G401.6 (cell line): ENCODE results near the gene SPRY1.

Experiments used
- FAIRE-seq: peaks from 2 replicates; lab custom pipeline; 2012; peaks lifted over from hg19 to GRCh38; lab: Jason Lieb, UNC

Gene SPRY1

DNA sequence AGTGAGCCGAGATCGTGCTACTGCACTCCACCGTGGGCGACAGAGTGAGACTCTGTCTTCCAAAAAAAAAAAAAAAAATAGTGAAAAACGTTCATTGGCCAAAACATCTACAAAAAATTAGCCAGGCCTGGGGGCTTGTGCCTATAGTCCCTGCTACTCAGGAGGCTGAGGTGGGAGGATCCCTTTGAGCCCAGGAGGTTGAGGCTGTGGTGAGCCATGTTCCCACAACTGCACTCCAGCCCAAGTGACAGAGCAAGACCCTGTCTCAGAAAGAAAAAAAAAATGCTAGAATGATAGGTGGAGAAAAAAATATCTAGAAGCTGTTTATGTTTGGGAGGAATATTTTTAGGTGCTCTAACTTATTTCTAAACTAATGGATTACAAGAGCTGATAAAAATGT, 14.9 kb downstream of the SPRY1 start:
- no peak for FAIRE-seq

DNA sequence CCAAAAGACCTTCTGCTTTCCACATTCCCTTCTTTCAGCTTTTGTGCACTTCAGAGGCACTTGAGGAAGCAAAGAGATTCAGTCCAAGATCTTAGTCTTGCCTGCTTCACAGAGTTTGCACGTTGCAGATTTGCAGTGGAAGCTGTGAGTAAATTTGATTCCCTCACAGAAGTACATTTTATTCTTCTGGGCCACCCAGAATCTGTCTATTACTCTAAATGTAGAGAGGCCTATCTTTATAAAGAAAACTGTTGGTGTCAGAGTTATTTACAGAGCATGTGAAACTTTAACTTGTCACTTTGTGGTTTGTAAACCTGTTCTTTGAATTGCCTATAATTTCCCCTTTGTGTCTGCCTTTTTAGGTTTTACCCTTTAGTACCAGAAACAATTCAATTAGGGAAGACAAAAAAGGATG, 15.5 kb downstream of the SPRY1 start:
- FAIRE-seq: no peak

DNA sequence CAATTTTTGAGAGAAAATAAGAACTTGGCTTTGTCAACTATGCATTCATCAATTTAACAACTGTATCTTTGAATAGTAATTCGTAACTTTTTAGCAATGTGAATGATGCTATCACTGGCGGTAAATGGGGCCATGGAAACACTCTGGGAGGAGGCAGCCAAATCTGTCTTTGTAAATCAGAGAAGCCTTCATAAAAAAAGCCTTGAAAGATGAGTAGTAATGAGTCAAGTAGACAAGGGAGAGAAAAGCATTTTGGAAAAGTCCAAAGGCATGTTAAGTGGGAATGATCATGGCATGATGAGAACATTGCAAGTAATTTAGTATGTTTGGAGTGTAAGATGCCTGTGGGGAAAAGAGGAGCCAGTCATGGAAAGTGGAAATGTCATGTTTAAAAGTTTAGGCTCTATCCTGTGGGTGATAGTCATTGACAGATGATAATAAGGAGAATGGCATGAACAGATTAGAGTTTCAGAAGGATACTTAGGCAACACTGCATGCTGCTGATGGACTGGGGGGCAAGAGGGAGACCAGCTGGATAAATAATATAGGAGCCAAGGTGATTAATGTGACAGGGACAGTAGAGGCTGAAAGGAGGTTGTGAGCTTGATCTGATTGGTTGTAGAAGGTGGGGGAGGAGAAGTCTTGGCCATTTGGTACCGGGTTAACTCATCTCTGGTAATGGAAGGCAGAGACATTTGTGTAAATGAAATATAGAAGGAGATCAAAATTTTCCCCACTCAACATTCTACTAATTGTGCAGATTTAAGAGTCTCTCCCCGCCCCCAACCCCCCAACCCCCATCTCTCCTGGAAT, 16.3 kb downstream of the SPRY1 start:
- FAIRE-seq: peak; percentile 8

DNA sequence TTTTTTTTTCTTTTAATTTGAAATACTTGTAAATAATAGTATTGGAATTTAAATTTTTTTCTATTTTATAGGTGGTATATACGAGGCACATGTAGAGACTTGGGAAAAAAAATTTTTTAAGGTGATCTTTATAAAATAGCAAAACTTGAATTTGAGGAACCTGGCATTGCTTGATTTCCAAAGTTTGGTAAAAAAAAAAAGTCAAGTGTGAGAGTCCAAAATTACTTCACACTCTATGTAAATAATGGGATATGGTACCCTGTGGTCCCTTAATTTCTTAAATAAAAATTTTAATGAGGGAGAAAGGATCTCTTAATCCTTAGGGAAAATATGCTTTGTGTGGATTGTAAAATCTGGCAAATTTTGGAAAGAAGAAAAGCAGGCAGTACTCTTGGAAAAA, 19.0 kb downstream of the SPRY1 start:
- no peak for FAIRE-seq

DNA sequence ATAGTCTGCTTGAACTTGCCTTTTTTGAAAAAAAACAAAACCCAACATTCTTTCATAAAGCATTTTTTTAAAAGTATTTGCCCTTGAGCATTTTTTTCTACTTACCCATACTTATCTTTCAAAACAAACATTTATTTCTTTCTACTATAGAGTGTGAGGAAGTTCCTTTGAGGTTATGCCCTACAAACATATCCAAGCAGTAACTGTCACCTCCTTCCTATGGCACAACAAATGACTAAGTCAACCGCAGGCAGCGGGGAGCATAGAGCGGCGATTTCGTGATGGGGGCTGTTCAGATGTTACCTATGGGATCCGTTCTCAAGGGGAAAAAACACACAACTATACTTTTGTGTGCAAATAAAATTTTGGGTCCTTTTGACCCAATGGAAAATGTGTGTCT, 19.4 kb downstream of the SPRY1 start:
- FAIRE-seq: no peak

DNA sequence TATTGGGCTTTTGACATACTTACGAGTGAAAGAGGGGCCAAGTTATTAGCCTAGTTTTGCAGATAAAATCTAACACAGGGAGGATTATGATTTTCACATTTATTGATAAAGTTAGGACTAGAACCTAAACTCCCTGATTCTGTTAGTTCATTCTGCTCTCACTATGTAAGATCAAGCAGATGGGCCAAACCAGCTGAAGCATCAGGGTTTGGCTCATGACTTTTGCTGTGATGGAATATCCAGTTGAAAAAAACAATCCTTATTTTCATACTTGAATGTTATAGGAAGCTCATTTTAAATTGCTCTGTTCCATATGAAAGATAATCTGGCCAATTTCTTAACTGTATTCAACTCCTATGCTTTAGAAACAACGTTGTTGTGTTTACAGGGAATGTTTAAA, 21.2 kb downstream of the SPRY1 start:
- no peak for FAIRE-seq

DNA sequence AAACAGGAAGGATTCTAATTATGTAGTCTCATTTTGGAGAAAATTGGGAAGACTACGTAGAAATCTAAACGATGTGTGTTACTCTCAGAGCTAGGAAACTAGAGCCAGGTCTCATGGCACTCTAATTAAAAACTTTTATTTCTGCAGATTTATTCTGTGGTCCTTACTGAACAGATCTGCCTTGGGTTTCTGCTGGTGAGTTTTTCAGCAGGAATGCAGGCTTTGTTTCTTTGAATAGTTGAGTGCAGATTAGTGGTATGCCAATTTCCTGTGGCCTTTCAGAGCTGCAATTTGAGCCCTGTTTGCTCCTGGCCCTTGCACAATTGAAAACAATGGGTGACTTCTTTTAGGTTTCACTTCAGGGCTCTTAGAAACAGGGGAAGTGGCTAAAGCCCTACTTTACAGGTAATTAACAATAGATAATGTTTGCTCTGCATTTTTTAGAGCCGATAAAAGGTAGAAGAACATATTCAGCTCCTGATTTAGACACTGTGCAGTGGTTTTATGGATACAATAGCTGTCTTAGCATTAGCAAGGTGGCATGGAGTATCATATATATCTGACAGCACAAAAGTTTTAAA, 21.8 kb downstream of the SPRY1 start:
- FAIRE-seq: peak; percentile 100

DNA sequence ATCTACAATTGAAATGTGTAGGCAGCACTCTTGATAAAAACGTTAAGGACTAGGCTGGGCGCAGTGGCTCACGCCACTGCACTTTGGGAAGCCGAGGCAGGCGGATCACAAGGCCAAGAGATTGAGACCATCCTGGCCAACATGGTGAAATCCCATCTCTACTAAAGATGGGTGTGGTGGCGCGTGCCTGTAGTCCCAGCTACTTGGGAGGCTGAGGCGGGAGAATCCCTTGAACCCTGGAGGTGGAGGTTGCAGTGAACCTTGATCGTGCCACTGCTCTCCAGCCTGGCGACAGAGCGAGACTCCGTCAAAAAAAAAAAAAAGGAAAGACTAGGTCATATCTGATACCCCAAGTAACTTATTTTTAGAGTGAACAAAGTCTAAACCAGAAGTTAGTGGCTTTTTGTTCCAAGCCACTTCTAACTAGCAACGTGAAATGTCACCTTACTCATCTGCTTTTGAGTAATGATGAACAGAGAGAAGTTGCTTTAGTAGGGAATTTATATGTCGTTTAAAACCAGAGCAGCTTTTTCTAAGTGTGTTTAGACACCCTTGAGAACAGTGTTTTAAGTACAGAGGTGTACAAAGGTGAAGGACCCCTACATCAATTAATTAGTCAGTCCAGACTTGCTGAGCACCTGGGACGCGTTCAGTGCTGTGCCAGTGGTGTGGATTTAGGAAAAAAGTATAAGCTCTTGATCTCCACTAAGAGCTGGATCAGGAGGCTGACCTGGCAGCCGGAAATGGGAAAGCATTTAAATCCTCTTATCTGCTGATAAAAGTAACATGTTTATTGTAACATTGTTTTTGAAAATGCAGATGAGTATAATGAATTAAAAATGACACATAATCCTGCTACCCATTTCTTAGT, 23.5 kb downstream of the SPRY1 start:
- FAIRE-seq: no peak

DNA sequence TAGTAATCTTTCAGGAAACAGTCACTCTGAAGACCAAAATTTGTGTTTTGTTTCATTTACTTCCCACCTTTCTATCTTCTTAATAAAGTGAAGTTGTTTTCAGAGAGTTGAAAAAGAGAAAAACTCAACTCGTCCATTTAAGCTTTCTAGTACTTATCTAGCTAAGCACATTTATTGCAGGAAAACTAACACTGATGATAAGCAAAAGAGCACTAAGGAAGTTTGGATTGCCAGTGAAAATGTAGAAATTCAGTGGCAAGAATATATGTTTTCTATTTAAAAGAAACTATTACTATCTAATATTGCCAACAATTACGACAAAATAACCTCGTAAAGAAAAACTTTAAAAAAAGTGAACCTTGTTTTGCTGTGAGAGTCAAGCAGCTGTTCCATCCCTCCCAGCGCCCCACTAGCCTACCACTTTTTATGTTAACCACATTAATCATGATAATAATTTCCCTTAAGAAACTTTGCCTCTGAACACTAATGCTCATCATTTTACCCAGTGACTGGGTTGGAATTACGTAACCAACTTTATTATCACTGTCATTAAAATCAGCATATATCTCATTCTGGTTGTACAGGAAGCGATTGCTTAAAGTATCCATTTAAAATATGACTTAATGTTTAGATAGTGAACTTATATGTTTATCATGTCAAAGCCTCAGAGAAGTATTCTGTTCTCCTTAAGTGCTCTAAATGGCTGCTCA, 24.8 kb downstream of the SPRY1 start:
- peak; percentile 46 for FAIRE-seq

DNA sequence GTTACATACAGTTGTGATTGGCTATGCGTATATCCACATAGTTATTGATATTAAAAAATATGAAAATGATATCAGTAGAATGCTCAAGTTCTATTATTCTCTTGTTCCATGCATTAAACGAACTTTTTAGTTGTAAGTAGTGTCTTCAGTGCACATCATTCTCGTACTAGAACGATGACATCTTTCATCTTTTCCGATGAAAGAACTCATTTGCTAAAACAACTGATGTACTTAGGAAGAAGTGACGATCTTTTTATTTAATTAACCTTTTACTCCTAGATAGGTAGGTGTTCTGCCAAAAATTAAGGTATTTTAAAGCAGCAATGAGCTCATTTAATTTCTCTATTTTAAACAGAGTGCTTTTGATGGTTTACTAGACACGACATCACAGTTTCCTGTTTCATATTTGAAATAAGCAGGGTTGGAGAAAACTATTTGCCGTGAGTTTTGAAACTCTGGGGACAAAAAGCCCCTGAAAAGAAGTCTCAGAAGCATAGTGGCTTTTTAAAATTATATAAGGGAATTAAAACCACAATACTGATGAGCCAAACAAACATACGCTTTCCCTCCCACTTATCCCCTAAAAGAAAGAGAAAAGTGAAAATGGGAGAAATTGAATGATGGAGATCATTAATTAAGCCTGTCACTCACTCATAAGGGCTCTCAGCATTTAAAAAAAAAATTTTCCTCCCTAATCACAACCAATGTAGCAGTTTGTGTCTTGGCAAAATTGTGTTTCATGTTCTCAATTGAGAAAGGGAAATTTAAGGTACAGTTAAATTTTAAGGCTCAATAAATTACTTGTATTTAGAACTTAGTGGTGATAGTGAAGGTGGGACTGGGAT, 25.6 kb downstream of the SPRY1 start:
- peak; percentile 65 for FAIRE-seq

DNA sequence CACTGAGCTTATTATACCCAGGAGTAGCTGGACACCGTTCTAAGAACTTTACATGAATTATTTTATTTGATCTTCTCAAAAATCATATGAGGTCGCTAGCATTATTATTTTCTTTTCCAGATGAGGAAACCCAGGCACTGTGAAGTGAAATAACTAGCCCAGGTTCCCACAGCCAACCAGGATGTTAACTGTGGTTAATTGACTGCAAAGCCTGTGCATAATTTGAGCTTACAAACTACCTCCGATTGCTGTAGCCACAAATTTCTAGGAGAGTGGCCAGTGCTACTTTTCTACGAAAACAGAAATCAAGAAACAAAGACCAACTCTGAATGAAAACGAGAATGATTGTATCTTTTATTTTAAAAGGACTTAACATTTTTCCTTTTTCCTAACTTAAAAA, 27.2 kb downstream of the SPRY1 start:
- FAIRE-seq: no peak

DNA sequence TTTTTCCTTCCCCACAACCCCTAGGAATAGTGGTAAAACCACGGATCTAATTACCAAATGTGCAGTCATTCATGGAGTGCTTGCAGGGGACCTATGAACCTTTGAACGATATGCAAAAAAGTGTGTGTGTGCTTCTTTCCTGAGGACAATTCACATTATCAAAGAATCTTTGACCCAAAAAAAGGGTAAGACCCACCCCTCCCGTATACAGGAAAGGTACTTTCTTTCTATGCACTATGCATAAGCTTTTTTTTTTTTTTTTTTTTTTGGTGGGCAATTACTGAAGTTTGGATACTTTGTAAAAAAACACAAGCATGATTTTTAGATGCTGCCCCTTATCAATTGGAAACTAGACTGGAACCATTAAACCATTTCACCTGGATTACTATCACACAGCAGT, 31.4 kb downstream of the SPRY1 start:
- no peak for FAIRE-seq

DNA sequence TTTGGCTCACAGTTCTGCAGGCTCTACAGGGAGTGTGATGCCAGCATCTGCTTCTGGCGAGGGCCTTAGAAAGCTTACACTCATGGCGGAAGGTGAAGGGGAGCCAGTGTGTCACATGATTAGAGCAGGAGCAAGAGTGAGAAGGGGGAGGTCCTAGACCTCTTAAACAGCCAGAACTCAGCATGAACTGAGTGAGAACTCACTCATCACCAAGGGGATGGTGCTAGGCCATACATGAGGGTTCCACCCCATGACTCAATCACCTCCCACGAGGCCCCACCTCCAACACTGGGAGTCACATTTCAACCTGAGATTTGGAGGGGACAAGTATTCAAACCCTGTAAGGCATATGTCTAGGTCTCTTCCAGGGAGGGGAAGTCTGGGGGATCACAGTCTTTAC, 33.4 kb downstream of the SPRY1 start:
- FAIRE-seq: no peak

DNA sequence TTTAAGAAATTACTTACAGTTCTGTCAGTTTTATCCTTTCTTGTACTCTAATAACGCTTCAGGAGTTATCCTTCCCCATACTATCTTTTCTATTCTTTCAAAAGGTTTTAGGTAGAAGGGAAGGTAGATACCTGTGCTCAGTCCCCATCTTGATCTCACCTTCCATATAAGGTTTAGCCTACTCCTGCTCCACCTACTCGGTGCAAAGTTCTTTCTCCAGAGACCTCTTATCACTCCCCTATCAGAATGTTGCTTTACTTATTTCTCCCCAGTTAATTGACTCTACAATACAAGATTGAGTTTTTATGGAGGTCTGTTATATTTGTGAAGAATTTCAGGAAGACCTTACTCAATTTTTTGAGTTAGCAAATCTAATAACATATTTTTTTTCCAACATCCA, 33.9 kb downstream of the SPRY1 start:
- no peak for FAIRE-seq

DNA sequence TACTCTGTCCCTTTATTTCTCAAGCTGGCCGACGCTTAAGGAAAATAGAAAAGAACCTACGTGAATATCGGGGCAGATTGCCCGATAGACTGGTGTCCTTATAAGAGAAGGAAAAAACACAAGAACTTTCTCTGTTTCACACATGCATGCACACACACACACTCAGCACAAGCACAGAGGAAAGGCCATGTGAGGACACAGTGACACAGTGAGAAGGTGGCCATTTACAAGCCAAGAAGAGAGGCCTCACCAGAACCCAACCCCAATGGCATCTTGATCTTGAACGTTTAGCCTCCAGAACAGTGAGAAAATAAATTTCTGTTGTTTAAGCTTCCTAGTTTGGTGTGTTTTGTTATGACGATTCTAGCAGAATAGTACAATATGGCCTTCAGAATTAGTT, 37.0 kb downstream of the SPRY1 start:
- FAIRE-seq: no peak

DNA sequence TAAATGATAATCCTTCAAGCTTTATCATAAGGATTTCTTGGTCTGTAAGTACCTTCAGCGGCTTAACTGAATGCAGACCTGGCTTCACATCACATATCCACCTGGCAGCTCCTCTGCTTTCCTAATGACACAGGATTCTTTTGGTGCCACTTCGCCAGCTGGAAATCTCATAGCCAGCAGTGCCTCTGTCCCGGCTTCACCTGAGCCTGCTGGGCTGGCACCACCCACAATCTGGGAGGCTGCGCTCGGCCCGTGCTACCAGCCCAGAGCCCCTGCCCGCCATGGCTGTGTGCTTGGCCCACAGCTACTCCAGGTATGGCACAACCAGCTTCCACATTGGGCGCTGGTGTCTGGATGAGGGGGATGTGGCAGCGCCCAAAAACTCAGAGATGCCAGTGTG, 37.4 kb downstream of the SPRY1 start:
- no peak for FAIRE-seq

DNA sequence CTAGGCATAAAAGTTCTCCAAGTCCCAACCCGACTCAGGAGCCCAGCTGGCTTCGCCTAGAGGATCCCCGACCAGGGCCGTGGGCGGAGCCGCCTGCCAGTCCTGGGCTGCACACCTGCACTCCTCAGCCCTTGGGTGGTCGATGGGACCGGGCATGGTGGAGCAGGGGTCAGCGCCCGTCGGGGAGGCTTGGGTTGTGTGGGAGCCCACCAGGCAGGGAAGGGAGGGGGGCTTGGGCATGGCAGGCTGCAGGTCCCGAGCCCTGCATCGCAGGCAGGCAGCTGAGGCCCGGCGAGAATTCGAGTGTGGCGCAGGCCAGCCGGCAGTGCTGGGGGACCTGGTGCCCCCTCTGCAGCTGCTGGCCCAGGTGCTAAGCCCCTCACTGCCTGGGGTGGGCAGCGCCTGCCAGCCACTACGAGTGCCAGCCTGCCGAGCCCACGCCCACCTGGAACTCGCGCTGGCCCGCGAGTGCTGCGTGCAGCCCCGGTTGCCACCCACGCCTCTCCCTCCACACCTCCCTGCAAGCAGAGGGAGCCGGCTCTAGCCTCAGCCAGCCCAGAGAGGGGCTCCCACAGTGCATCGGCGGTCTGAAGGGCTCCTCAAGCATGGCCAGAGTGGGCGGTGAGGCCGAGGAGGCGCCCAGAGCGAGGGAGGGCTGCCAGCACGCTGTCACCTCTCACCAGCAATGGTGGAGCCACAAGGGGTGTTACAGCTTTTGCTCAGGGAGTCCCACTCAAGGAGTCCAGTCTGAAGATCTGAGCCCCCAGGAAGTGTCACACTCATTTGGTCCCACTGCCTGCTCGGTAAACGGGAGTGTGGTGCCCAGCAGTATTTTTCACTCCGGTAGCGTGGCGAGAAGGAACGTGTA, 38.9 kb downstream of the SPRY1 start:
- FAIRE-seq: no peak

DNA sequence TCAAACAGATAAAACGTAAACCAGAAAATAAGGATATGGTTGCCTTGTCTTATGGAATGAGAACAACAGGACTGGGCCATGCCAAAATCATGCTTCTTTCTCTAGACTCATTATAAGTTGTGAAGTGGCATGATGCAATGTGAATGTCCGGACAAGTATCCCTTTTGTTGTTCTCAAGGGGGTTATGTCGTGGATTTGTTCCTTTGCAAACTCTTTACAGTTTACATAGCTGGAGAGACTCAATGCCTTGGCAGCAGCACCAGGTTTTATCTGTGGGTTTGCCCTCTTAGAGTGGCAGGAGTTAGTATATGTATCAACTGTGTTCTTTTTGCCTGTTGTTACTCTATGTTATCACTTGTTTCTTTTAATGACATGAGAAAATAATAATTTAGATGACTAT, 41.4 kb downstream of the SPRY1 start:
- FAIRE-seq: no peak

DNA sequence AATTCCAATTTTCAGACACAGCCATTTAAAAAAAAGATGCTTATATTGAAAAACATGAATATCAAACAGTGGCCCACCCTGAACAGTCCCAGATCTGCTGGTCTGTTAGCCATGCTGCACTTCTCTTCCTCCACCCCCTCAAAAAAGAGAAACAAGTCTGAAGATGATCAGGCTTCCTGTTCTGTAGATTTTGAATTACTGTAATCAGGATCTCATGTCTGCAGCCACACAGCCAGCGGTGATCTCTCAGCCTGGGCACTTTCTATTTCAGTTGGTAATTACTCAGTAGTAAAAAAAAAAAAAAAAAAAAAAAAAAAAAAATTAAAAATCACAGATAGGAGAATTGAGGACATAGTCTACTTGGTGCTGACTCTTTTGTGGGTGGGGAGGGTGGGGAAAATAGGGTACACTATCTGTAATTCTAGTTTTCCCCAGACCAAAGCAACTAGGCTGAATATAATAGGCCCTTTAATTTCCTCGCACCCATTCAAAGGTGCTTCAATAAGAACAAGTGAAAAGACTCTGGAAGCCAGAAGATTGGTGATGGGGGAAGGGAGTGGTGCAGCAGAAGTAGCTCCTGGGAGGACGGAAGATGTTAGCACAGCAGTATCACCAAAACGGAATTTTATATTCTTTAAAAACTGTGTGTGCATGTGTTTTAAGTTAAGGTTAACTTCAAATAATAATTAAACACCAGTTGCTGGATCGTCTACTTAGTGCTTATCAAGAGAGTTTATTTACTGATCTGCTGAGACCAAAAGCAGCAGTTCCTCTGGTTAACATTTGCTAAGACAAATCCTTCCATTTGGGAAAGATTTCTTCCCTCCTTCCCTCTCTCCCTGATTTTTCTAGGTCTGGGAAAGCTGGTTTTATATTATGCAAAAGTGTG, 47.0 kb downstream of the SPRY1 start:
- no peak for FAIRE-seq

DNA sequence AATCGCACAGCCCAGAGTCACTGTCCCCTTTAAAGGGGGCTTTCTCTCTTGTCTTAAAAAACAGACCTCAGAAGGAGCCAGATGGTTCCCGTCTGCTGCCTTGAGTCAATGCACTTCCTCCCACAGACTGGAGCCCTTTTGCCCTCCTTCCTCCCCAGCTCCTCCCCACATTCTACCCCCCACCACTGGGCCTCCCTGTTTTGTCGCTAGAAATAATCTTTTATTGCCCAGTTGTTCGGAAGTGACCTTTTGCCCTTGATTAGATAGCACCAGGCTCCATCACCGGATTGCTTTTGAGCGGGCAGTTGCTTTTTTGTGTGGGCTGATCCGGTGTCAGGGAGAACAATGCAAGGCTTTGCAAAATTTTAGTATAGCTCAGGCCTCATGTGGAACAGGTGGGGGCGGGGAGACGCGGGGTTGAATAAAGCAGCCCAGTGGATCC, 47.7 kb downstream of the SPRY1 start:
- peak; percentile 27 for FAIRE-seq
